PC-9 (cell line): Measurements from ENCODE around the gene PCDH1. TPM values are rescaled to one million over a fixed set of nuclear protein-coding genes. Genes with fewer than 3 reads are reported as not detected.
A peak's percentile ranks its signal among the peaks of the same experiment; 100 is the strongest.

ENCODE experiments used
- BruUV-seq: library from RNA; stranded (reverse); fragments of 400-500 nt; replicated peaks from 2 replicates; lab custom pipeline; 2021; lab: Mats Ljungman, UMichigan
- CTCF ChIA-PET: fragments of 300-600 bp; sonication (Branson Sonifier 250); formaldehyde crosslinking; loops from one replicate; lab custom pipeline; 2022; ENCODE audit warnings: antibody characterized with exemption; lab: Charles Lee
- POLR2A ChIA-PET: fragments of 300-600 bp; sonication (Branson Sonifier 250); formaldehyde crosslinking; loops from one replicate; lab custom pipeline; 2022; ENCODE audit warnings: antibody characterized with exemption; ENCODE audit not compliant: unreplicated experiment; lab: Charles Lee
- DNase-seq, 2 experiments: peaks; one replicate each; pipeline versions ENCODE4 v3.0.0 to v3.0.0-alpha.2; 2015 to 2022; ENCODE audit warnings: mixed read lengths in 1 of 2
- H2AFZ ChIP-seq: fragments of 200-600 bp; sonication (generic); 2 replicates; pipeline ENCODE4 v1.8.1; 2017; ENCODE audit warnings: antibody characterized with exemption
- H3F3A ChIP-seq: fragments of 200-600 bp; sonication (generic); 2 replicates; pipeline ENCODE4 v1.8.1; 2017; ENCODE audit warnings: antibody characterized with exemption, mild to moderate bottlenecking, low read depth; ENCODE audit not compliant: insufficient read depth
- H3K27ac ChIP-seq: fragments of 200-600 bp; sonication (generic); 2 replicates; pipeline ENCODE4 v1.6.1; 2016; ENCODE audit warnings: mixed run types
- H3K27me3 ChIP-seq: fragments of 200-600 bp; sonication (generic); 2 replicates; pipeline ENCODE4 v1.6.1; 2016; ENCODE audit warnings: low read depth, mixed run types; ENCODE audit not compliant: insufficient read depth
- H3K36me3 ChIP-seq: fragments of 200-600 bp; sonication (generic); 2 replicates; pipeline ENCODE4 v1.6.1; 2016; ENCODE audit warnings: low read depth, mixed run types
- H3K4me1 ChIP-seq: fragments of 200-600 bp; sonication (generic); replicated peaks from 2 replicates; pipeline ENCODE4 v1.6.1; 2016; ENCODE audit warnings: mixed run types; ENCODE audit not compliant: insufficient read depth
- H3K4me2 ChIP-seq: fragments of 200-600 bp; sonication (generic); 2 replicates; pipeline ENCODE4 v1.6.1; 2017; ENCODE audit warnings: mixed run types
- H3K4me3 ChIP-seq: fragments of 200-600 bp; sonication (generic); 2 replicates; pipeline ENCODE4 v1.6.1; 2016; ENCODE audit warnings: mixed run types
- H3K79me2 ChIP-seq: fragments of 200-600 bp; sonication (generic); 2 replicates; pipeline ENCODE4 v1.6.1; 2017; ENCODE audit warnings: low read depth, mixed run types
- H3K9me2 ChIP-seq: fragments of 200-600 bp; sonication (generic); 2 replicates; pipeline ENCODE4 v1.8.1; 2017; ENCODE audit warnings: mild to moderate bottlenecking; ENCODE audit not compliant: insufficient read depth
- H3K9me3 ChIP-seq: fragments of 200-600 bp; sonication (generic); 2 replicates; pipeline ENCODE4 v1.8.1; 2016; ENCODE audit warnings: low read depth; ENCODE audit not compliant: insufficient read depth
- H4K20me1 ChIP-seq: fragments of 200-600 bp; sonication (generic); 2 replicates; pipeline ENCODE4 v1.8.1; 2017; ENCODE audit not compliant: insufficient read depth
- EZH2 ChIP-seq: fragments of 200-600 bp; sonication (generic); IDR thresholded peaks from 2 replicates; pipeline ENCODE4 v1.8.0; 2017; ENCODE audit warnings: antibody characterized with exemption, low read depth
- intact Hi-C: fragments of 100-400 bp; cut with micrococcal nuclease; formaldehyde crosslinking; loops from one replicate; pipeline ENCODE4 v1.10.0; 2022; ENCODE audit not compliant: unreplicated experiment
- total RNA-seq: library from RNA; stranded (reverse); gene quantifications from 2 replicates; pipeline ENCODE4 v1.2.3, GENCODE V29; 2021
- TF ChIP-seq, protein P1 (sequence below): fragments of 200-600 bp; sonication (generic); conservative IDR thresholded peaks from 2 replicates; pipeline ENCODE4 v1.6.1; 2017; ENCODE audit warnings: mixed run types, antibody characterized with exemption, mild to moderate bottlenecking, moderate library complexity

Gene PCDH1
- total RNA-seq, 1 experiment from 2014 or later: 88.5 TPM

DNA sequence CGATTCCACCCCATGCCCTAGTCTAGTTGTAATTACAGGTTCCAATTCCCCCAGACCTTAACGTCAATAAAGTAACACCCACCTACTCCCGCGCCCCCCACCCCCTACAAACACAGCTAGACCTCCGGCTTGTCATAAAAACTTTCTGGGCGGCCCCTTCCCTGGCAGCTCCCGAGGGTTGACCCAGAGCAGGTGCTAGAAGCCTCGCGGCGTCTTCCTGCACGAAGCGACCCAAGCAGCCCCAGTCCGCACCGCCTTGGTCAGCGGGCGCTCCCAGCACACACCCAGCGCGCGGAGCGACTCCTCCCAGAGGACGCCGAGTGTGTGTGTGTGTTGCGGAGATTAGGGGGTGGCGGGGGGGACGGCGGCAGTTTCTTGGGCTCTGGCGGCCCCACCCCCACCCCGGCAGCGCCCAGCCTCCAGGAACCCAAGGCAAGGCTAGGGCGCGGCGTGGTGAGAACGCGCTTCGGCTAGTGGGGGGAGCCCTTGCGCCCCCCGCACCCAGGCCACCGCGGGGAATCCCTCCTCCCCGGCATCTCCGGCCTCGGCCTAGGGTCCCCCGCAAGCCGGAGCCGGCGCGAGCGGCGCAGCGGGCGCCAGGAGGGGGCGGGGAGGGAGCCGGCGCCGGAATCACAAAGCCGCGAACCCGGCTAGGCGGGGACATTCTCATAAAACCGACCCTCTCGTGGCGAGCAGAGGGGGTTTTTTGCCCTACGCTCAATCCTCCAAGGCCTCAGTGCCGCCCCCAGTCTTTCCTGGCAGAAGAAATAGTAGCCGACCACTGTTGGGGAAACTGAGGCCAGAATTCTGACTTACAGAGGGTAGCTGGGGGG lies 2.2 kb downstream of the PCDH1 start:
- CTCF ChIA-PET: interaction anchor here (0.6 kb wide), 1 partner anchor 26 kb away, joined by 3 read pairs; no protein-coding TSS in a partner anchor
- BruUV-seq: no TSS peak
- peak overlapping the region; percentile 84 for H3K4me2 ChIP-seq
- H3K27me3 ChIP-seq: no peaks in the 10 kb centered on the region
- no peaks in the 10 kb centered on the region for H3K9me2 ChIP-seq
- intact Hi-C loops: loop anchor here (1.0 to 5.0 kb wide), 3 partner anchors 10 to 46 kb away; partner anchors contain the start of gene DELE1
- POLR2A ChIA-PET: interaction anchor here (0.6 kb wide), 1 partner anchor 46 kb away, joined by 4 read pairs; no protein-coding TSS in a partner anchor
- peak overlapping the region; percentile 69 for H3K27ac ChIP-seq
- H3K4me1 ChIP-seq: peaks cover 67% of the 10 kb centered on the region
- peaks cover 40% of the 10 kb centered on the region for H3F3A ChIP-seq
- H3K9me3 ChIP-seq: no peaks in the 10 kb centered on the region
- peaks cover 18% of the 10 kb centered on the region for H3K36me3 ChIP-seq
- TF ChIP-seq, protein P1, sequence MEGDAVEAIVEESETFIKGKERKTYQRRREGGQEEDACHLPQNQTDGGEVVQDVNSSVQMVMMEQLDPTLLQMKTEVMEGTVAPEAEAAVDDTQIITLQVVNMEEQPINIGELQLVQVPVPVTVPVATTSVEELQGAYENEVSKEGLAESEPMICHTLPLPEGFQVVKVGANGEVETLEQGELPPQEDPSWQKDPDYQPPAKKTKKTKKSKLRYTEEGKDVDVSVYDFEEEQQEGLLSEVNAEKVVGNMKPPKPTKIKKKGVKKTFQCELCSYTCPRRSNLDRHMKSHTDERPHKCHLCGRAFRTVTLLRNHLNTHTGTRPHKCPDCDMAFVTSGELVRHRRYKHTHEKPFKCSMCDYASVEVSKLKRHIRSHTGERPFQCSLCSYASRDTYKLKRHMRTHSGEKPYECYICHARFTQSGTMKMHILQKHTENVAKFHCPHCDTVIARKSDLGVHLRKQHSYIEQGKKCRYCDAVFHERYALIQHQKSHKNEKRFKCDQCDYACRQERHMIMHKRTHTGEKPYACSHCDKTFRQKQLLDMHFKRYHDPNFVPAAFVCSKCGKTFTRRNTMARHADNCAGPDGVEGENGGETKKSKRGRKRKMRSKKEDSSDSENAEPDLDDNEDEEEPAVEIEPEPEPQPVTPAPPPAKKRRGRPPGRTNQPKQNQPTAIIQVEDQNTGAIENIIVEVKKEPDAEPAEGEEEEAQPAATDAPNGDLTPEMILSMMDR: no peak
- TF ChIP-seq EZH2: no peak
- DNase-seq: peak; percentile 60 to 64
- H2AFZ ChIP-seq: no peak overlapping the region
- peaks cover 70% of the 10 kb centered on the region for H3K79me2 ChIP-seq
- H3K4me3 ChIP-seq: peak overlapping the region; percentile 99
- H4K20me1 ChIP-seq: peaks cover 42% of the 10 kb centered on the region

DNA sequence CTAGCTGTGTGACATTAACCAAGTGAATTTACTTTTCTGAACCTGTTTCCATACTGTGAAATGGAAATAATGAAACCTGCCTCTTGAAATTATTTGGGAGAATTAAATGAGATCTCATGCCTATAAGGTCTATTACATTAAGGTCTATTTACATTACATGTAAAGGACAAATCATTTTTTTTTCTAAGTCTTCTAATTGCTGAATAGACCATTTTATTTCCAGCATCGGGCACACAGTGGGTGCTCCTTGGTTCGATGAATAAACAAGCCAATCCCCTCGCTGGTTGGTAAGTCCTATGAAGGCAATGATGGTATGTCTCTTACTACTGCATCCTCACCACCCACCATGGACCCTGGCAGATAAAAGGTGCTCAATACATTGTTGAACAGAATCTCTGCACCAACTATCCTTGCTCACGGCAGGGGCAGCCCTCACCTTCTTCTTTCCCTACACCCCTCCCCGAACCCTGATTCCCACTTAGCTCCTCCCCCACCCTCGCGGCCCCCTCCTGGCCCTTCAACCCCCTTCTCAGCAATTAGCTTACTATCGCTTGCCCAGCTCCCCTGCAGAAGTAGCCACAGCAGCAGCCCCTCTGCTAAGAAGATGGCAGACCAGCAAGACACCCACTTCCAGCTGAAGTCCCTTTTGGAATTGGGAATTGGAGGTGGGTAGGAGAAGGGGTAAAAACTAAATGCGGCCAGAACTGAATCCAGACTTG lies 3.0 kb downstream of the PCDH1 start:
- BruUV-seq: no TSS peak

More for the DNA sequence above, 3.0 kb downstream of the PCDH1 start:
- DNase-seq: no peak
- ChIA-PET CTCF (interaction anchor here (0.5 to 0.6 kb wide), 2 partner anchors 9 to 25 kb away, joined by 3 to 4 read pairs; no protein-coding TSS in a partner anchor), POLR2A (no interaction called here)
- Histone ChIP-seq H3K4me2 (peak overlapping the region; percentile 84), H3K4me3 (peak overlapping the region; percentile 99), H3K36me3 (peaks cover 19% of the 10 kb centered on the region), H3K27me3 (no peaks in the 10 kb centered on the region), H3F3A (peaks cover 42% of the 10 kb centered on the region), H4K20me1 (peaks cover 50% of the 10 kb centered on the region), H3K4me1 (peaks cover 67% of the 10 kb centered on the region), H3K79me2 (peaks cover 79% of the 10 kb centered on the region), H3K9me3 (no peaks in the 10 kb centered on the region), H2AFZ (no peak overlapping the region), H3K9me2 (no peaks in the 10 kb centered on the region), H3K27ac (peak overlapping the region; percentile 69)
- intact Hi-C loops: loop anchor here (5.0 kb wide), 2 partner anchors 43 to 47 kb away; partner anchors contain the start of gene DELE1
- TF ChIP-seq, protein P1: no peak
- no peak for TF ChIP-seq EZH2
